ENCODE measurements around the gene GPR26. TPM values are rescaled to one million over a fixed set of nuclear protein-coding genes. Genes with fewer than 3 reads are reported as not detected.

Gene GPR26
- total and polyA plus RNA-seq, 12 donors: not detected

DNA sequence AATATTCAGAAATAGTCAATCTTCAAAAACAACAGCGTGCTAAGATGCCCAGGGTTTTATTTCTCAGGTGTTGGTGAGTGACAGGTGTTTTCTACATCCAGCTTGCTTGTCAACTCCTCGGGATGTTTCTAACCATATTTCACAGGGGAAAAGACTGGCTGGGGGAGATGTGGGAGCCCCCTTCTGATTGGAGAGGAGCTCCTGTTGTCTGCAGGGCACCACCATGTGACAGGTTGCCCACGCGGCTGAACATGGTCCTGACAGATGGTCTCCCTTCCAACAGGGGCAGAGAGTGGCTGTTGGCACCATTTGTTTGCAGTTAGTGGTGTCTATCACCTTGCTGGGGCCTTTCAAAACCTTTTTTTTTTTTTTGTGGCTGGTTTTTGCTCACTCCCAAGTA lies 16.5 kb upstream of the GPR26 start:
- Histone ChIP-seq H3K9me3 (replicated peaks in 1 of 3) (no peaks in the 10 kb centered on the region), H3K36me3 (replicated peaks in 1 of 2) (no peaks in the 10 kb centered on the region), H3K4me1 (replicated peaks in 1 of 2) (no peaks in the 10 kb centered on the region), H3K27me3 (peaks cover 6% of the 10 kb centered on the region), H3K4me3 (no peak overlapping the region), H3K27ac (no peak overlapping the region)
- intact Hi-C loops (cut with DNase I): no loop called here
- peak in 2 of 7 donors; percentile 1 to 3 for DNase-seq
- 50 to 65% (median 57%) methylated on average over 3 to 4 of the region's 4 CpGs for WGBS, 4 donors
- TF ChIP-seq, protein P1, sequence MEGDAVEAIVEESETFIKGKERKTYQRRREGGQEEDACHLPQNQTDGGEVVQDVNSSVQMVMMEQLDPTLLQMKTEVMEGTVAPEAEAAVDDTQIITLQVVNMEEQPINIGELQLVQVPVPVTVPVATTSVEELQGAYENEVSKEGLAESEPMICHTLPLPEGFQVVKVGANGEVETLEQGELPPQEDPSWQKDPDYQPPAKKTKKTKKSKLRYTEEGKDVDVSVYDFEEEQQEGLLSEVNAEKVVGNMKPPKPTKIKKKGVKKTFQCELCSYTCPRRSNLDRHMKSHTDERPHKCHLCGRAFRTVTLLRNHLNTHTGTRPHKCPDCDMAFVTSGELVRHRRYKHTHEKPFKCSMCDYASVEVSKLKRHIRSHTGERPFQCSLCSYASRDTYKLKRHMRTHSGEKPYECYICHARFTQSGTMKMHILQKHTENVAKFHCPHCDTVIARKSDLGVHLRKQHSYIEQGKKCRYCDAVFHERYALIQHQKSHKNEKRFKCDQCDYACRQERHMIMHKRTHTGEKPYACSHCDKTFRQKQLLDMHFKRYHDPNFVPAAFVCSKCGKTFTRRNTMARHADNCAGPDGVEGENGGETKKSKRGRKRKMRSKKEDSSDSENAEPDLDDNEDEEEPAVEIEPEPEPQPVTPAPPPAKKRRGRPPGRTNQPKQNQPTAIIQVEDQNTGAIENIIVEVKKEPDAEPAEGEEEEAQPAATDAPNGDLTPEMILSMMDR (IDR thresholded peaks at IDR 0.05): no peak
- TF ChIP-seq POLR2A (IDR thresholded peaks at IDR 0.05): no peak

DNA sequence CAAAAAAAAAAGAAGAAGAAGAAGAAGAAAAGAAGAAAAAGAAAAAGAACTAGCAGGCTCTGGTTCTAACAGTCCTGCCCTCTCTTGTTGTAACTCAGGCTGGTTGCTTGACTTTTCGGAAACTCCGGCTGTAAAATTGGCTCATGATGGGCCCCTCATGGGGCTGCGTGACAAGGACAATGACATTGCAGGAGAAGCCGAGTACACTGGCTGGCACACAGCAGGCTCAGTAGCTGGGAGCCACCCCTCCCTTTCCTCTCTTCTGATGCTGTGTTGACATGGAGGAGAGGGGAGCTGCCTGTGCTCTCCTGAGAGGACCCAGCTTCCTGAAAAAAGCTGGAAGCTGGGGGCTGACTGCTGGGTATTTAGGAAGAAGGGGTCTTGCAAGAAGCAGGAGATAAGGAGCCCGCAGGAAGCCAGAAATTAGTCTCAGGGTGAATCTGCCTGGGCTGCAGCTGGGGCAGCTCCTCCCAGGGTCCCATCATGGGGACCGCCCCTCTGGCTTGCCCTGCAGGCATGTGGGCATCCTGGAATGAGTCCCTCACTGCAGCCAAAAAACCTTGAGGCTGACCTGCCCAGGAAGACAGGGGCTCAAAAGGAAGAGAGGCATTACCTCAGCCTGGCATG lies 14.6 kb upstream of the GPR26 start:
- no peaks in the 10 kb centered on the region for H3K9me3 ChIP-seq (replicated peaks in 1 of 3)
- no peak overlapping the region for H3K4me3 ChIP-seq
- H3K36me3 ChIP-seq (replicated peaks in 1 of 2): no peaks in the 10 kb centered on the region
- peak in 1 of 7 donors; percentile 24 for DNase-seq
- no peak overlapping the region for H3K27ac ChIP-seq
- H3K4me1 ChIP-seq (replicated peaks in 1 of 2): no peaks in the 10 kb centered on the region
- TF ChIP-seq, protein P1 (IDR thresholded peaks at IDR 0.05): no peak
- no peak for TF ChIP-seq POLR2A (IDR thresholded peaks at IDR 0.05)
- H3K27me3 ChIP-seq: no peaks in the 10 kb centered on the region
- intact Hi-C loops (cut with DNase I): no loop called here
- 73 to 78% (median 74%) methylated on average over 6 of the region's 6 CpGs for WGBS, 4 donors

DNA sequence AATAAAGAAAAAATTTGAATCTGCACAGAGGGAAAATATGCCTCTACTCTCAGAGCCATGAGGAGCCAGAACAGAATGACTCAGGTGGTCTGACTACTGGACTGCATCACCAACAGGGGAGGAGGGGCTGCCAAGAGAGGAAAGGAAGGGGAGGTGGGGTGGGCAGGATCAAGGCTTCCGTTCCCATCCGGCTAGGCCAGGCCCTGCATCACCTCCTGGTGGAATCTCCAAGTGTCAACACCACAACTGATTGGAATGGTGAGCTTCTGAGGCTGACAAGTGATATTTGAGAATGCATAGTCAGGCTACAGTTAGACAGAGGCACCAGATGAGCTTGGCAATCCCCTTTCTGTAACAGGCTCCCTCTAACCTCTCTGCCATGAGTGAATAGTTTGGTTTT lies 10.4 kb upstream of the GPR26 start:
- Histone ChIP-seq H3K36me3 (replicated peaks in 1 of 2) (no peaks in the 10 kb centered on the region), H3K27ac (no peak overlapping the region), H3K4me3 (no peak overlapping the region), H3K27me3 (no peaks in the 10 kb centered on the region), H3K9me3 (replicated peaks in 1 of 3) (no peaks in the 10 kb centered on the region), H3K4me1 (replicated peaks in 1 of 2) (no peaks in the 10 kb centered on the region)
- TF ChIP-seq, protein P1 (IDR thresholded peaks at IDR 0.05): no peak
- TF ChIP-seq POLR2A (IDR thresholded peaks at IDR 0.05): no peak
- intact Hi-C loops (cut with DNase I): no loop called here
- WGBS, 4 donors: 12 to 42% (median 22%) methylated on average over 2 of the region's 2 CpGs
- no peak for DNase-seq

DNA sequence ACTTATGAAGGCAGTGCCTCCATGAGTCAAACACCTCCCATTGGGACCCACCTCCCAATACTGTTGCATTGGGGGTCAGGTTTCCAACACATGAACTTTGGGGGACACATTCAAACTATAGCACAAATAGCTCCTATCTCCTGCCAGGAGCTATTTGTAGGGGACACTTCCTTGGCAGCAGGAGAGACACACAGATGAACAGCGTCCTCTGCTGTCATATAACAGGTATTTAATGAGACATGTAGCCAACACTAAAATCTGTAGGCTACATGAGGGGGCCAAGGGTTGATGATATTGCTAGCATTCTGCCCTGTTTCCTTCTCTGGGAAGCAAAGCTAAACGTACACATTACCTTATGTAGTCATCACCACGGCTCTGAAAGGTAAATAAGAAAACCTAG lies 2.6 kb upstream of the GPR26 start:
- intact Hi-C loops (cut with DNase I): no loop called here

More for the DNA sequence above, 2.6 kb upstream of the GPR26 start:
- H3K9me3 ChIP-seq (replicated peaks in 1 of 3): no peaks in the 10 kb centered on the region
- no peaks in the 10 kb centered on the region for H3K36me3 ChIP-seq (replicated peaks in 1 of 2)
- 16 to 26% (median 24%) methylated on average over 2 to 3 of the region's 3 CpGs for WGBS, 4 donors
- peaks cover 10% of the 10 kb centered on the region for H3K27me3 ChIP-seq
- H3K4me3 ChIP-seq: no peak overlapping the region
- no peaks in the 10 kb centered on the region for H3K4me1 ChIP-seq (replicated peaks in 1 of 2)
- TF ChIP-seq, protein P1 (IDR thresholded peaks at IDR 0.05): no peak
- no peak for TF ChIP-seq POLR2A (IDR thresholded peaks at IDR 0.05)
- no peak overlapping the region for H3K27ac ChIP-seq
- DNase-seq: no peak
